ENCODE results near the gene ANXA4. TPM values are rescaled to one million over a fixed set of nuclear protein-coding genes. Genes with fewer than 3 reads are reported as not detected.

ANXA4 gene
- total and polyA plus RNA-seq, 2 of the 13 experiments (the other 11 are each of a cell fraction or from before 2014, with no cell fraction given), result 155 to 168 TPM

GRCh38 chr2:69770193-69770702, 28.3 kb downstream of the ANXA4 start (continued):
- no peak for TF ChIP-seq HMGXB3 (CRISPR knock-in tag; IDR thresholded peaks at IDR 0.05; ENCODE audit: borderline replicate concordance)
- TF ChIP-seq MXI1 (IDR thresholded peaks at IDR 0.05; ENCODE audit: borderline replicate concordance, low read depth, low read length), result peak; percentile 40; the same call in 1 of the 3 replicates

- intact Hi-C loops (cut with micrococcal nuclease; ENCODE audit: unreplicated experiment) (no loop called here), in situ Hi-C loops (cut with HindIII; ENCODE audit: extremely low pct_ligation_motif_present, low pct_unique_long_range_greater_than_20kb) (no loop called here)
- H3K36me3 ChIP-seq (replicated peaks in 1 of 2; ENCODE audit: control insufficient read depth in 1 of 2, insufficient read depth in 2 of 2, low read length in 2 of 2), result peaks cover 4 to 14% of the 10 kb centered on the region in 2 experiments; a peak in 4 of 5 replicates
- H3K9me3 ChIP-seq (ENCODE audit: low read length), result no peaks in the 10 kb centered on the region; the same call in 1 of the 2 replicates
- no peak overlapping the region for H2AFZ ChIP-seq (ENCODE audit: low read length)
- H4K20me1 ChIP-seq (ENCODE audit: insufficient read depth, low read length), result 0 out of 2 replicates have a peak, but pooled peaks cover 3% of the 10 kb centered on the region
- peaks cover 56% of the 10 kb centered on the region for H3K4me1 ChIP-seq (ENCODE audit: insufficient read depth, low read length)
- FAIRE-seq (no peak), ATAC-seq (no peak), DNase-seq (ENCODE audit: low spot score) (no peak)
- H3K4me2 ChIP-seq (ENCODE audit: low read depth, low read length), result no peak overlapping the region
- ChIA-PET CTCF (ENCODE audit: low intra/inter-chr PET ratio, low total read pairs) (no interaction called here), POLR2A (interaction anchor here (1.3 to 3.2 kb wide), 2 partner anchors 11 to 30 kb away, joined by 3 to 15 read pairs; partner anchors contain the start of gene ANXA4)
- H3K27me3 ChIP-seq (ENCODE audit: control insufficient read depth in 1 of 2, insufficient read depth in 2 of 2, low read length in 2 of 2), result no peaks in the 10 kb centered on the region
- H3K4me3 ChIP-seq (replicated peaks in 1 of 3; ENCODE audit: insufficient read depth in 1 of 3, low read depth in 2 of 3, low read length in 3 of 3), result no peak overlapping the region
- no TSS peak for BruUV-seq (replicated peaks)
- 98% methylated on average over 10 of the region's 10 CpGs for WGBS (ENCODE audit: low lambda C conversion rate)
- H3K79me2 ChIP-seq (ENCODE audit: insufficient read depth, low read length), result peaks cover 44% of the 10 kb centered on the region
- H3K9ac ChIP-seq (ENCODE audit: insufficient read depth, low read depth, low read length), result no peak overlapping the region
- H3K27ac ChIP-seq (ENCODE audit: extremely low read length, insufficient read depth, low read length), result no peak overlapping the region
- TF ChIP-seq LCORL (IDR thresholded peaks at IDR 0.05) (no peak), LCORL (CRISPR knock-in tag; IDR thresholded peaks at IDR 0.05) (no peak), ZNF343 (CRISPR knock-in tag; IDR thresholded peaks at IDR 0.05) (no peak), PAWR (CRISPR knock-in tag; IDR thresholded peaks at IDR 0.05; ENCODE audit: borderline replicate concordance) (no peak), KDM3A (CRISPR knock-in tag; IDR thresholded peaks at IDR 0.05; ENCODE audit: low read depth) (no peak), ZNF646 (CRISPR knock-in tag; IDR thresholded peaks at IDR 0.05) (no peak), HNRNPUL1 (IDR thresholded peaks at IDR 0.05; ENCODE audit: low read depth, low read length) (no peak), KLF6 (CRISPR knock-in tag; IDR thresholded peaks at IDR 0.05) (no peak), MXD1 (CRISPR knock-in tag; IDR thresholded peaks at IDR 0.05) (no peak), TCF7L2 (IDR thresholded peaks at IDR 0.05; ENCODE audit: low read depth, low read length) (no peak)
These were observed 28.8 kb downstream of the ANXA4 start for GRCh38 chr2:69770747-69771146.

All from HepG2 (cell line).